ENCODE measurements around the gene NEUROG3. TPM values are rescaled to one million over a fixed set of nuclear protein-coding genes. Genes with fewer than 3 reads are reported as not detected.

Gene NEUROG3
- total RNA-seq, 1 donor from 2014 or later: not detected

GRCh38 chr10:69572159-69573055, 815 bp downstream of the NEUROG3 start:
- peak overlapping the region in 1 of 2 donors; percentile 8 for H3K4me3 ChIP-seq
- no peak for TF ChIP-seq POLR2AphosphoS5 (IDR thresholded peaks at IDR 0.05; ENCODE audit: insufficient read depth in 1 of 2, low read depth in 1 of 2)
- no peak for TF ChIP-seq POLR2A (IDR thresholded peaks at IDR 0.05)
- TF ChIP-seq CTCF (IDR thresholded peaks at IDR 0.05): no peak
- no peaks in the 10 kb centered on the region for H3K36me3 ChIP-seq
- intact Hi-C loops (cut with DNase I): no loop called here
- H3K27me3 ChIP-seq: peaks cover 11% of the 10 kb centered on the region
- no peak overlapping the region for H3K27ac ChIP-seq
- peaks cover 22% of the 10 kb centered on the region for H3K4me1 ChIP-seq
- no peaks in the 10 kb centered on the region for H3K9me3 ChIP-seq
- no peak for DNase-seq (ENCODE audit: extremely low spot score in 2 of 2)

GRCh38 chr10:69571618-69572158, 1.5 kb downstream of the NEUROG3 start:
- intact Hi-C loops (cut with DNase I): no loop called here
- Histone ChIP-seq H3K36me3 (no peaks in the 10 kb centered on the region), H3K4me1 (peaks cover 22% of the 10 kb centered on the region), H3K27me3 (peaks cover 11% of the 10 kb centered on the region), H3K4me3 (no peak overlapping the region), H3K27ac (no peak overlapping the region), H3K9me3 (no peaks in the 10 kb centered on the region)
- TF ChIP-seq CTCF (IDR thresholded peaks at IDR 0.05): no peak
- TF ChIP-seq POLR2AphosphoS5 (IDR thresholded peaks at IDR 0.05; ENCODE audit: insufficient read depth in 1 of 2, low read depth in 1 of 2): no peak
- TF ChIP-seq POLR2A (IDR thresholded peaks at IDR 0.05): no peak
- DNase-seq (ENCODE audit: extremely low spot score in 2 of 2): no peak

GRCh38 chr10:69570050-69570816, 3.0 kb downstream of the NEUROG3 start:
- no peak for DNase-seq (ENCODE audit: extremely low spot score in 2 of 2)
- H3K27ac ChIP-seq: no peak overlapping the region
- H3K27me3 ChIP-seq: peaks cover 11% of the 10 kb centered on the region
- no peak overlapping the region for H3K4me3 ChIP-seq
- H3K9me3 ChIP-seq: no peaks in the 10 kb centered on the region
- intact Hi-C loops (cut with DNase I): no loop called here
- TF ChIP-seq POLR2A (IDR thresholded peaks at IDR 0.05) (no peak), CTCF (IDR thresholded peaks at IDR 0.05) (no peak), POLR2AphosphoS5 (IDR thresholded peaks at IDR 0.05; ENCODE audit: insufficient read depth in 1 of 2, low read depth in 1 of 2) (no peak)
- peaks cover 22% of the 10 kb centered on the region for H3K4me1 ChIP-seq
- no peaks in the 10 kb centered on the region for H3K36me3 ChIP-seq

GRCh38 chr10:69569396-69569934, 3.8 kb downstream of the NEUROG3 start:
- TF ChIP-seq CTCF (IDR thresholded peaks at IDR 0.05) (no peak), POLR2AphosphoS5 (IDR thresholded peaks at IDR 0.05; ENCODE audit: insufficient read depth in 1 of 2, low read depth in 1 of 2) (no peak), POLR2A (IDR thresholded peaks at IDR 0.05) (no peak)
- Histone ChIP-seq H3K9me3 (no peaks in the 10 kb centered on the region), H3K27ac (no peak overlapping the region), H3K4me1 (peaks cover 19% of the 10 kb centered on the region), H3K4me3 (no peak overlapping the region), H3K27me3 (peaks cover 11% of the 10 kb centered on the region), H3K36me3 (no peaks in the 10 kb centered on the region)
- DNase-seq (ENCODE audit: extremely low spot score in 2 of 2): no peak
- intact Hi-C loops (cut with DNase I): loop anchor here (10.0 kb wide), 1 partner anchor 295 kb away; no protein-coding TSS in a partner anchor

Measured in vagina (tissue), 2 donors.